NCI-H2029 (cell line): Measurements from ENCODE around the gene MAP3K5.

Experiments
- DNase-seq: peaks from one replicate; lab custom pipeline; 2025; lab: John Stamatoyannopoulos, UW

Gene MAP3K5

DNA sequence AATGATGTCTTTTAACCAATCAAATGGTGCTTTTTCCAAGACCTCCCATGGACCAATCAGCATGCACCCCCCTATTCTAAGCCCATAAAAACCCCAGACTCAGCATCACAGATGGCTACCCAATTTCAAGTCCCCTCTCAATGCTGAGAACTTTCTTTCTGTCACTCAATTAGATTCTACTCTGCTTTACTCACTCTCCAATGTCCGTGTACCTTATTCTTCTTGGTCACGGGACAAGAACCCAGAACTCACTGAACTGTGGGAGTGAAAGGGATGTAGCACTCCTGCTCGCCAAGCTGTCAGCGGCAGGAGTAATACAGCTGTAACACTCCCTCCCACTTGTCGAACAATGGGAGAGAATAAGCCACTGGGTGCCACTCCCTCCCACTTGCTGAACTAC is 221.2 kb downstream of the MAP3K5 start:
- DNase-seq: no peak

GRCh38 chr6:136568129-136568528 is 224.1 kb downstream of the MAP3K5 start:
- DNase-seq: no peak

GRCh38 chr6:136567688-136568087 is 224.6 kb downstream of the MAP3K5 start:
- no peak for DNase-seq

- DNase-seq: no peak
These were observed 225.4 kb downstream of the MAP3K5 start for GRCh38 chr6:136566851-136567250.

- DNase-seq: peak; percentile 48
These were observed 226.2 kb downstream of the MAP3K5 start for GRCh38 chr6:136566007-136566487.

DNA sequence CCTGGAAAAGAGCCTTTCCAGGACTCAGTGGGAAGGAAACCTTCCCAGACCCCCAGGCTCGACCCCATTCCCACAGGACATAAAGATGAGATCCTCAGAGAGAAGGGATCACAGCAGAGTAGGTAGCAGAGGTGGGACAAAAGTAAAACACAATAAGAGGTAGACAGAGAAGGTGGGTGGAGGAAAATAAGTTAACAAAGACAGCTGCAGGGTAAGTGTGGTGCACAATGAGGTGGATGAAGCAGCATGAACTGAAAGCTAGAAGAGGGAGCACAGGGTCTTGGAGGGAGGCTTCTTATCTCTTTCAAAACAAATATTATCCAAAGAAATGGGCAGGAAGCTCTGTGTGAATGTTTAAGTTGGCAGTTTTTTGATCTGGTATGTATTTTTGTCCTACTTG is 228.1 kb downstream of the MAP3K5 start:
- no peak for DNase-seq

- no peak for DNase-seq
These were observed 228.7 kb downstream of the MAP3K5 start for GRCh38 chr6:136563386-136564152.

GRCh38 chr6:136562211-136562610 is 230.1 kb downstream of the MAP3K5 start:
- no peak for DNase-seq

DNA sequence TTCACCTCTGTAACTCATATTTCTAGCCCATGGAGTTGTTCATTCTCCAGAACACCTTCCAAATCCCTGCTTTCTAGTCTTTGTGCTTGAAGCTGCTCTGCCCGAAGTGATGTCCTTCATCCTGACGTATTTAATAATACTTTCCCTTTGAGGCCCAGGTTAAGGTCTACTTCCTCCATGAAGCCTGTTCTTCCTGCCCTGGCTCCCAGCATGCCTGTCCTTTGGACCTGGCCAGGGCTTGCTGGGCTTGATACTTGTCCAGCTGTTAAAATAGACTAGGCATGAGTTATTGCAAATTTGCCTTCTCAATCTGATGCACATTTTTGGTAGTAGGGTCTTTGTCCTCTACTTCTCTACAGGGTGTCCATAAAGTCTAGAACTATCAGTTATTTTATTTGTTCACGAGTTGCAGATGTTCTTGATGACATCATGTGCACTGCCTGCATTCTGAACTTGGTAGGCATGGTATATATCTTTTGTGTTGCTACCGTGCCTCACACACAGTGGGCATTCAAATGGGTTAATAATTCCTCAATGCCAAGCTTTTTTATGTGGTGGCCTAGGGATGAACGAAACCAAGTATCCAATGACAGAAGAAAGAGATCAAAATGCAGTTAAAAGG is 239.0 kb downstream of the MAP3K5 start:
- DNase-seq: no peak

GRCh38 chr6:136552054-136552453 is 240.2 kb downstream of the MAP3K5 start:
- no peak for DNase-seq

- DNase-seq: no peak
These were observed 241.2 kb downstream of the MAP3K5 start for GRCh38 chr6:136551103-136551502.

DNA sequence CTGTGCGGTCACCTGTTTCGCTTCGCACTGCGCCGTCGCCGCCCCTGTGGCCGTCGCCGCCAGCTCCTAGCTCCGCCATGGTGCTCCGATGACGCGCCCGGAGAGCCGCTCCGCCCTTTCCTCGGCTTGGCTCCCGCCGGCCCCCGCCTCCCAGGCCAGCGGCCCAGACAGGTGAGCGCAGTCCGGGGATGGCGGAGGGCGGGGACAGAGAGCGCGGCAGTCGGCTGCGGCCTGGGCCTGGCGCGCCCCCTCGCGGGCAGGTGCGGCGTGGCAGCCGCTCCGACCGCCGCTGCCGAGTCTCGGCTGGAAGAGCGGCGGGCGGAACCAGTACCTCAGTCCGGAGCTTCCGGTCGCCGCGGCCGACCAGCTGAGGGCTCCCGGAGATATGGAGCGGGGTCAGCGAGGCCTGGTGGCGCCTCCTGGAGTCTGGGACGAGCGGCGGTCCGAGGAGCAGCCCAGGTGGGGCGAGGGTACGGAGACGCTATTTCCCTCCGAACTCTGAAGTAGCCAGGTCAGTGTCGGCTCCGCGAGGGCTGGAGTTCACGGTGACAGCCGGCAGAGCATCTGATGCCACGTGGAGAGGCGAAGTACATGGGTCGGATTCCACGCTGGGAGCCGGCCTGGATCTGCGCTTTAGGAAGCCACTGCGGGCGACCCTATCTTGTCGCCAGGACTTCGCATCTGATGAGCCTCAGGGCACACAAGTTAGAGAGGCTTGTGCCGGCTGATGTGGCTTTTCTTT is 241.8 kb downstream of the MAP3K5 start, which contains the start of gene MAP7:
Gene MAP7, minus strand, starts transcription at position 93 of the 742 bp plus-strand sequence. Its CDS starts 14 bp downstream, at position 79.
- DNase-seq: peak; percentile 70

GRCh38 chr6:136550045-136550329 is 242.3 kb downstream of the MAP3K5 start:
- no peak for DNase-seq

DNA sequence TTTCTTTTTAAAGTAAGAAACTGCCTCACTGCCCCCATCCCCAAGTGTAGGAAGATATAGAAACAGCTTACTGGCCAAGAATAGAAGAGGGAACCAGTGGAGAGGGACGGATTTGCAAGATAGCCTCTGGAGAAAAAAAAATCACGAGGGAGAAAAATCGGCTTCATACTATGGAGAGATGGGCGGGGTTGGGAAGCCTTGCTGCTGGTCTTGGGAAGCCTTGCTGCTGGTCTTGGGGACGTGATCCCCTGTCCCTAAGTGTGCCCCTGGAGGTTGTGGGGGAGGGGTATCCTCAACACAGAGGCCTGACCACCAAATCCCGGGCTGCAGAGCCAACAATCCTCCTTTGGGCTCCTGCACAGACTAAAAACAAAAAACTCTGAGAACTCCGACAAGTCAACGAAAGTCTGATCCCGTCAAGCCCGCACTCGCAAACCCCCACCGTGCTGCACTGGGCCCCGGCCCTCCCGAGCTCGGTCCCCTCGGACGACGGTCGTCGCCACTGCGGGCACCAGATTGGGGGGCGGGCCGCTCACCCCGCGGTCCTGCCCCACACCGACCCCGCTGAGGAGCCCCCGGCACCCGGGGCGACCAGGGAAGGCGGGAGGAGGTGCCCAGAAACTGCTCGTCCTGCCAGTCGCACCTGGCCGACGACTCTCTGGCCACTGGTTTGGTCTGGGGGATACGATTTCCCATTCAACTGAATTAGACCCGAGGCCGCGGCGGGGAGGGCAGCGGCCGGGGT is 242.8 kb downstream of the MAP3K5 start:
- DNase-seq: no peak

DNA sequence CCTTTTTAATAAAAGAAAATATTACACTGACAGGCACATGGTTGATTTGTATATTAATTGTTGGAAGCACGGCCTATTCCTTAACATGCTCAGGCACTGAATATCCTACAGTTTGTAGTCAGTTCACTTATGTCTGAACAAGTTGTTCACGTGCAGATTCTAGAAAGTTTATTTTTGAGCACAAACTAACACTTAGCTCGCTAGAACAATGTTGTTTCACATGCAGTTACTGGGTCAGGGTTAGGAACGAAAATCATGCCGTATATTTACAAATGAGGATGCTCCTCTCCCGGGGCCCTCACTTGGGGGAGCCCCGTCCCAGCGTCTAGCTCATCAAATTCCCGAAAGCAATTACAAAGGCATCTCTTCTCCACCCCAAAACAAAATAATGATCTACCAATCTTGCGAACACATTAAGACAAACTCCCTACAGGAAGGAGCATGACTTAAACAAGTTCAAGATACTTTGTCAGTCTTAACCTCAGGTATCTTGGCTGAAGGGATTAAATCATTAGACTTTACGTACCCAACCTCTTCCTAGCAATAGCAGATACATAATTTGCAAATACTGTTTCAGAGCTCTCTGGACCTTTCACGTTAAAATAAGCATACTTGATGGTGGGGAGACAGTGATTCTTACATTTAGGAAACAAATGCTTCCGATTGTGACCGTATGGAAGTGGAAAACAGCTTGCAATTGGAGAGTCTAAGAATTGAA is 243.5 kb downstream of the MAP3K5 start:
- DNase-seq: no peak

- no peak for DNase-seq
These were observed 244.4 kb downstream of the MAP3K5 start for GRCh38 chr6:136547871-136548270.

GRCh38 chr6:136547336-136547735 is 244.9 kb downstream of the MAP3K5 start:
- DNase-seq: no peak

DNA sequence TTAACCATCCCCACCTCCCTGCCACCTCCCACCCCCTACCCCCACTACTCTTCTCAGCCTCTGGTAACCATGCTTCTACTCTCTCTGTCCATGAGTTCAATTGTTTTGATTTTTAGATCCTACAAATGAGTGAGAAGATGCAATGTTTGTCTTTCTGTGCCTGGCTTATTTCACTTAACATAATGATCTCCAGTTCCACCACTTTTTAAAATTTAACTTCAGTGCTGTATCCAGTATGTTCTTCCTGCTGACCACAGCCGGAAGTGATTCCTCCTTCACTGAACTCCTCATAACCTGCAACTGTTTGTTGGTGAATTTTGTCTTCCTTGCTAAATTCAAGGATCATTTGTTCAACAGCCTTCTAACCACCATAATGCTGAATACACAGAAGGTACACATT is 245.9 kb downstream of the MAP3K5 start:
- no peak for DNase-seq

DNA sequence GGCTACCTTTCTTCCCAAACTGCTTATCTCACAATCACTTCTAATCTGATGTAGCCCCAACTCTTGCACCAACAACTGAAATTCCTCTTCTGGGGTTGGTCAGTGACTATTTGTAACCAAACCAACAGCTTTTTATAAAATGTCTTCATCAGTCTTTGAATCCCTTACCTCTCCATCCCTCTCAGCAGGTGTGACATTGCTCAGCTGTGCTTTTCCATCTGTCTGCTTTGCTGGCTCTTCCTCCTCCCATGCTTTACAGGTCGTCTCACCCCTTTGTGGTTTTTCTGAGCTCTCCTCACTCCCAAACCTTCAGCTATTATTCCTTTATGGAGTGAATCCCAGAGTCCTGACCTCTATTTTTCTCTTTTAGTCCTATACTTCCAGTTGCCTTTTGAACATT is 248.0 kb downstream of the MAP3K5 start:
- no peak for DNase-seq

- no peak for DNase-seq
These were observed 250.9 kb downstream of the MAP3K5 start for GRCh38 chr6:136541395-136541794.

- no peak for DNase-seq
These were observed 252.2 kb downstream of the MAP3K5 start for GRCh38 chr6:136539967-136540652.
